Retina (tissue), 1 donor: ENCODE results near the gene KCTD10.
"Not testable (repeated sequence)": the region's sequence is repeated elsewhere in the genome, so short reads cannot be mapped to it uniquely, and the experiment has no call there.

Experiments used
- DNase-seq: peaks from one replicate; pipeline ENCODE4 v3.0.0-alpha.2; 2016

Gene KCTD10

GRCh38 chr12:109404841-109405240 is 72.3 kb downstream of the KCTD10 start:
- DNase-seq: not testable (repeated sequence)
